ENCODE results near the gene PRKD1.

DNA sequence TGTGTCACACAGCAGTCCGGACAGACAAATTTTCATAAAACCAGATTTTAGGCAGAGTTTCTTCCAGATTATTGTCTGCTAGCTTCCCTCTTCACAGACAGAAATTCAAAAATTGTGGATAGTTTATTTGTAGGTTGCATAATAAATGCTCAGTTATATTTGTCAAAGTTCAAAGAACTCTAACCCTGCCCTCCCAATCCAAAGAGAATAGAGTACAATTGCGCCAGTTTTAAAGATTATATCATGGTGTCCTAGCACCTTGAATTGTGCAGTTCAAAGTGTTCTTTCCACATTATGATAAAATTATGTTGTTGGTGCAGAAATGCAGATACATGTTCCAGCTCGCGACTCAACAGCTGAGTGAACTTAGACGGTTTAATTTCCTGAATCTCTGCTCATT, 263.1 kb downstream of the PRKD1 start:
- TF ChIP-seq, protein P1, sequence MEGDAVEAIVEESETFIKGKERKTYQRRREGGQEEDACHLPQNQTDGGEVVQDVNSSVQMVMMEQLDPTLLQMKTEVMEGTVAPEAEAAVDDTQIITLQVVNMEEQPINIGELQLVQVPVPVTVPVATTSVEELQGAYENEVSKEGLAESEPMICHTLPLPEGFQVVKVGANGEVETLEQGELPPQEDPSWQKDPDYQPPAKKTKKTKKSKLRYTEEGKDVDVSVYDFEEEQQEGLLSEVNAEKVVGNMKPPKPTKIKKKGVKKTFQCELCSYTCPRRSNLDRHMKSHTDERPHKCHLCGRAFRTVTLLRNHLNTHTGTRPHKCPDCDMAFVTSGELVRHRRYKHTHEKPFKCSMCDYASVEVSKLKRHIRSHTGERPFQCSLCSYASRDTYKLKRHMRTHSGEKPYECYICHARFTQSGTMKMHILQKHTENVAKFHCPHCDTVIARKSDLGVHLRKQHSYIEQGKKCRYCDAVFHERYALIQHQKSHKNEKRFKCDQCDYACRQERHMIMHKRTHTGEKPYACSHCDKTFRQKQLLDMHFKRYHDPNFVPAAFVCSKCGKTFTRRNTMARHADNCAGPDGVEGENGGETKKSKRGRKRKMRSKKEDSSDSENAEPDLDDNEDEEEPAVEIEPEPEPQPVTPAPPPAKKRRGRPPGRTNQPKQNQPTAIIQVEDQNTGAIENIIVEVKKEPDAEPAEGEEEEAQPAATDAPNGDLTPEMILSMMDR (IDR thresholded peaks at IDR 0.05): no peak
- no peak for TF ChIP-seq POLR2A (IDR thresholded peaks at IDR 0.05)
- TF ChIP-seq POLR2AphosphoS5 (IDR thresholded peaks at IDR 0.05; ENCODE audit: insufficient read depth in 1 of 2, low read depth in 1 of 2): no peak
